Thymus (tissue), 11 donors: Measurements from ENCODE around the gene XIRP1. TPM values are rescaled to one million over a fixed set of nuclear protein-coding genes. Genes with fewer than 3 reads are reported as not detected.
"Not testable (repeated sequence)": the region's sequence is repeated elsewhere in the genome, so short reads cannot be mapped to it uniquely, and the experiment has no call there.

Source experiments
- DNase-seq, 9 donors: peaks; one replicate each; pipeline ENCODE4 v3.0.0-alpha.2; 2013; ENCODE audit warnings: low spot score in 9 of 9, low read depth in 6 of 9, missing footprints in 1 of 9
- H3K27ac ChIP-seq, 2 donors: one replicate each; pipeline ENCODE4 v1.5.1; 2013; ENCODE audit warnings: control low read depth in 1 of 2, low read depth in 1 of 2, low read length in 1 of 2, mild to moderate bottlenecking in 1 of 2, moderate library complexity in 1 of 2
- H3K27me3 ChIP-seq, 2 donors: one replicate each; pipeline ENCODE4 v1.5.1; 2013; ENCODE audit warnings: low read length in 1 of 2; ENCODE audit not compliant: control insufficient read depth in 2 of 2, insufficient read depth in 1 of 2
- H3K36me3 ChIP-seq, 2 donors: one replicate each; pipeline ENCODE4 v1.5.1; 2013; ENCODE audit warnings: low read length in 1 of 2, mild to moderate bottlenecking in 1 of 2, moderate library complexity in 1 of 2; ENCODE audit not compliant: control insufficient read depth in 2 of 2, insufficient read depth in 2 of 2
- H3K4me1 ChIP-seq, 2 donors: one replicate each; pipeline ENCODE4 v1.5.1; 2013; ENCODE audit warnings: low read length in 2 of 2; ENCODE audit not compliant: control insufficient read depth in 2 of 2, insufficient read depth in 2 of 2
- H3K4me3 ChIP-seq, 2 donors: one replicate each; pipeline ENCODE4 v1.5.1; 2013; ENCODE audit warnings: low read length in 2 of 2, control low read depth in 1 of 2, mild to moderate bottlenecking in 1 of 2
- H3K9me3 ChIP-seq, 2 donors: one replicate each; pipeline ENCODE4 v1.5.1; 2013; ENCODE audit warnings: low read length in 1 of 2, mild to moderate bottlenecking in 1 of 2; ENCODE audit not compliant: control insufficient read depth in 2 of 2, insufficient read depth in 1 of 2
- WGBS: extraction: QIAGEN DNeasy Blood & Tissue Kit; methylation state at CpG from one replicate; pipeline ENCODE4 v1.1.7; 2013; 5-methylcytosine and 5-hydroxymethylcytosine counted together
- polyA plus RNA-seq: library from polyadenylated mRNA; stranded (reverse); fragments of 200-250 nt; gene quantifications from one replicate; pipeline ENCODE4 v1.2.3, GENCODE V29; 2013
- total RNA-seq: library from RNA; stranded (reverse); fragments of 120-200 nt; gene quantifications from one replicate; pipeline ENCODE4 v1.2.4, GENCODE V29; 2013
- donor health status: healthy.

Gene XIRP1
- total and polyA plus RNA-seq, 2 donors: 0.52 to 1.1 TPM

DNA sequence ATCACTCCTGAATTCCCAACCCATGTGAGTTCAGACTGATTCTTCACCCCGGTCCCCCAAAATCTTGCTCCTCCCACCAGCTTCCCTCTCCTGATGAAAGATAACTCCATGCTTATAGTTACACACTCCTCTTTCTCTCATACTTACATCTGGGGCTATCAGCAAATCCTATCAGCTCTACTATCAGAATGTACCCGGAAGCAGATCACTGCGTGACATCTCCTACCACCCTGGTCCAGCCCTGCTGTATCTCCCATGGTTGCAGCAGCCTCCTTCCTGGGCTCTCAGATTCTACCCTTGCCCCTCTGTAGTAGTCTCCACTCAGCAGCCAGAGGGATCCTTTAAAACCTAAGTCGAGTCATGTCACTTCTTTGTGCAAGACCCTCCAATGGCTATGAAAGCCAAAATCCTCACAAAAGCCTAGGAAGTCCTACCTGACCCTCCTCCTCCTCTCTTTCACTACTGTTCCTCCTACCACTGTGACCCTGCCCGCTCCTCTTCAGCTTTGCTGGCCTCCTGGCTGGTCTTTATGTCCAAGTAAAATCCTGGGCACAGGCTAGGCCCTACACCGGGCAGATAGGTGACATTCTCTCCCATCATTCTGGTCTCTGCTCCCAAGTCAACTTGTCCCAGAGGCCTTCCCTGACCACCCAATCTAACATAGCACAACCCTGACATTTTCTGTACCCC, 16.2 kb downstream of the XIRP1 start:
- peaks cover 27 to 34% of the 10 kb centered on the region in 2 donors for H3K4me1 ChIP-seq
- no peaks in the 10 kb centered on the region for H3K27me3 ChIP-seq
- 97% methylated on average over 6 of the region's 6 CpGs for WGBS
- H3K27ac ChIP-seq: no peak overlapping the region
- no peak overlapping the region for H3K4me3 ChIP-seq
- DNase-seq: no peak
- H3K36me3 ChIP-seq: no peaks in the 10 kb centered on the region
- no peaks in the 10 kb centered on the region for H3K9me3 ChIP-seq

DNA sequence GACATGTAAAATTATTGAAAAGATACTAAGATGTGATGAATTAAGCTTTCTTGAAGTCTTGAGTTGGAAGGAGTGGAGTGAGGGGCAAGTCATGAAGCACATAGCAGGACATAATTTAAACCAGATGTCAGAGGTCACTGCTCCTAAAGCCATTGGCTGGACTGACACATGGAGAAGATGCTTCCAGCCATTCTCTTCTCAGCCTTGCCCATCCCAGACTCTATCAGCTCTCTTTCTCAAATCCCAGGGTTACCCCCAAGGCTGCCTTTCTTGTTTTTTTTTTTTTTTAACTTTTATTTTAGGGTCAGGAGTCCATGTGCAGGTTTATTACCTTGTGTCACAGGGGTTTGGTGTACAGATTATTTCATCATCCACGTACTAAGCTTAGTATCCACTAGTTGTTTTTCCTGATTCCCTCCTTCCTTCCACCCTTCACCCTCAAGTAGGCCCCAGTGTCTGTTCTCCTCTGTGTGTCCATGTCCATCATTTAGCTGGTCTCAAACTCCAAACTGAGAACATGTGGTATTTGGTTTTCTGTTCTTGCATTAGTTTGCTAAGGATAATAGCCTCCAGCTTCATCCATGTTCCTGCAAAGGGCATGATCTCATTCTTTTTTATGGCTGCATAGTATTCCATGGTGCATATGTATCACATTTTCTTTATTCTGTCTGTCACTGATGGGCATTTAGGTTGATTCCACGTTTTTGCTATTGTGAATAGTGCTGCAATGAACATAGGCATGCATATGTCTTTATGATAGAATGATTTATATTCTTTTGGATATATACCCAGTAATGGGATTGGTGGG, 18.9 kb downstream of the XIRP1 start:
- WGBS: 91% methylated on average over 2 of the region's 2 CpGs
- no peaks in the 10 kb centered on the region for H3K36me3 ChIP-seq
- DNase-seq: no peak
- no peaks in the 10 kb centered on the region for H3K9me3 ChIP-seq
- no peak overlapping the region for H3K27ac ChIP-seq
- H3K4me1 ChIP-seq: peaks cover 3 to 8% of the 10 kb centered on the region in 2 donors
- H3K27me3 ChIP-seq: no peaks in the 10 kb centered on the region
- H3K4me3 ChIP-seq: no peak overlapping the region

DNA sequence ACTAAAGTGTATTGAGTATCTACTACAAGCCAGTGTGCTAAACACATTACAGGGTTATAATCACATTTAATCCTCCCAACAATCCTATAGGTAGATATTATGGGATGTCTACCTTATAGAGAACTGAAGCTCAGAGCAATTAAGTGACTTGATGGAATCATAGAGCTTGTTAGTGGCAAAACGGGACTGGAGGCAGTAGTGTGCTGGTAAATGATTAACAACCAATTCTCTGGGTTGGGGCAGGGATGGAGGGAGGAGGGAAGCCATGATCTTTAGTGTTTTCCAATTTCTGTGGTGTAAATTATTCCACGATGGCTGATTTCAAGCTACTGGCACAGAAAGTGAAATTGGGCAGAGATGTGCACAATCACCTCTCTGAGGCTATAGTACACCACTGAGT, 20.5 kb downstream of the XIRP1 start:
- no peaks in the 10 kb centered on the region for H3K9me3 ChIP-seq
- no peak for DNase-seq
- H3K27ac ChIP-seq: no peak overlapping the region
- H3K4me1 ChIP-seq: no peaks in the 10 kb centered on the region
- no peak overlapping the region for H3K4me3 ChIP-seq
- no peaks in the 10 kb centered on the region for H3K36me3 ChIP-seq
- no peaks in the 10 kb centered on the region for H3K27me3 ChIP-seq
- WGBS: 98% methylated on average over 2 of the region's 2 CpGs

DNA sequence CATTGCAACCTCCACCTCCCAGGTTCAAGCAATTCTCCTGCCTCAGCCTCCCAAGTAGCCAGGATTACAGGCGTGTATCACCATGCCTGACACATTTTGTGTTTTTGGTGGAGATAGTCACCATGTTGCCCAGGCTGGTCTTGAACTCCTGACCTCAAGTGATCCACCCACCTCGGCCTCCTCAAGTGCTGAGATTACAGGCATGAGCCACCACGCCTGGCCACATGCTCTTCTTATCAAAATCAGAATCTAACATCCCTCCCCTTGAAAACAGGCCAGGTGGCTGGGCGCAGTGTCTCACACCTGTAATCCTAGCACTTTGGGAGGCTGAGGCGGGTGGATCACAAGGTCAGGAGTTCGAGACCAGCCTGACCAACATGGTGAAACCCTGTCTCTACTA, 21.5 kb downstream of the XIRP1 start:
- H3K9me3 ChIP-seq, H3K4me3 ChIP-seq, H3K36me3 ChIP-seq, H3K4me1 ChIP-seq, H3K27me3 ChIP-seq, DNase-seq, H3K27ac ChIP-seq: not testable (repeated sequence)
- WGBS: 94% methylated on average over 6 of the region's 6 CpGs

DNA sequence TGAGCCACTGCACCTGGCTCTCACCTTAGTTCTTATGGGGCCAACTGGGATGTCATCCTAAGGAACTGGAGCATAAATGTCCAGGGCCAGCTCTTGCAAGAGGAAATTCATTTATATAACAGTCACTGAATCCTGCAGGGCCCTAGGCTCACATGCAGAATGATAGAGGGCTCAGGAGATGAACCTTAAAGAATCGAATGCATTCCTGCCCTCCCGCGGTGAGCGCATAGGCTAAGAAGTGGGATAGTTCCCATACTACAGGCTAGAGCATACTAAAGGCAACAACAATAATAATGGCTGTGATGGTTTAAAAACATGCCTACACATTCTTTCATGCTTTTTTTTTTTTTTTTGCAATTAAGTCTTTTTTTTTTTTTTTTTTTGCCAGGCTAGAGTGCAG, 21.9 kb downstream of the XIRP1 start:
- Histone ChIP-seq H3K36me3 (no peaks in the 10 kb centered on the region), H3K27ac (no peak overlapping the region), H3K27me3 (no peaks in the 10 kb centered on the region), H3K4me3 (no peak overlapping the region), H3K4me1 (no peaks in the 10 kb centered on the region), H3K9me3 (no peaks in the 10 kb centered on the region)
- DNase-seq: no peak
- whole genome bisulfite sequencing: 97% methylated on average over 4 of the region's 4 CpGs

DNA sequence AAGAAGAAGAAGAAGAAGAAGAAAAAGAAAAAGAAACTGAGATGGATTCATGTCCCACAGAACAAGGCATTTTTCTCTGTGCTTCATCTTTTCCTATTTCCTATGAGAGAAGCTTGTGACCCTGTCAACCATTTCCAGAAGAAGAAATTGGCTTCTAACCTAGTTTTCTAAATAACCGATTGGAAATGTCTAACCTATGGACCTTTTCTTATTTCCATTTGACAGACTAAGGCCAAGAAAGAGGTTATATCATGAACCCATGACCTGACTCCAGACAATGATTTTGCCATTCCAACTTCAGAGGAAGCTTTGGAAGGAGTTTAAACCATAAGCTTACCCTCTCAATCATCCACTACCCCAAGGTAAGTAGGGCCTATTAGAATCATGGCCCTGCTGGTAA, 22.7 kb downstream of the XIRP1 start:
- H3K36me3 ChIP-seq: no peaks in the 10 kb centered on the region
- H3K4me1 ChIP-seq: no peaks in the 10 kb centered on the region
- H3K27ac ChIP-seq: no peak overlapping the region
- no peak overlapping the region for H3K4me3 ChIP-seq
- no peak for DNase-seq
- no peaks in the 10 kb centered on the region for H3K27me3 ChIP-seq
- WGBS: 76% methylated on average over 1 of the region's 1 CpG
- H3K9me3 ChIP-seq: no peaks in the 10 kb centered on the region

DNA sequence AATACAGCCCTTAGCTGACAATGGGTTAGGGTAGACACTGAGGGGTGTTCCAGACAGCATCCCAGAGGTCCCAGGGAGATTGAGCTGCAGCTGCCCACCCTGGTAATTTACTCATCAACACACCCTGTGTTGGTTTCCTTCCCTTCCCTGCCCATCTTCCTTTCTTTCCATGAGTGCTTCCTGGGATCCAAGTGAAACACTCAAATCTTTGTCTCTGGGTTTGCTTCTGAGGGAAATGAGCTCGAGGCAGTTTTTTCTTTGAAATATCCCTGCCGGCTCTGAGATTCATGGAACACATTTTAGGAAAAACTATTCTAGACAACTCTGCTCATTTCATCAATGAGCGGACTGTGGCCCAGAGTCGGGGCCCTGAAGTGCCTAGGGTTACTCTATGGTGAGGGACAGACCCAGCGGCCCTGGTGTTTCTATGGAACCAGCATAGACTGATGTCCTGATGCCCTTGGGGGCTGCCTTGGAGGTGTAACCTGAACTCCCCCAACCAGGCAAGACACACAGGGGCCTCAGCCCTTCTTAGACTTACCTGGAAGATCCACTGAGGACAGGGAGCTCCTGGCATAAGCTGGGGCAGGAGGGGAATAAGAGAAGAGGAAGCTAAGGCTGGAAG, 24.1 kb downstream of the XIRP1 start:
- H3K27ac ChIP-seq: no peak overlapping the region
- no peaks in the 10 kb centered on the region for H3K36me3 ChIP-seq
- peaks cover 0 to 1% of the 10 kb centered on the region in 2 donors for H3K9me3 ChIP-seq
- no peaks in the 10 kb centered on the region for H3K27me3 ChIP-seq
- DNase-seq: no peak
- no peak overlapping the region for H3K4me3 ChIP-seq
- no peaks in the 10 kb centered on the region for H3K4me1 ChIP-seq
- 98% methylated on average over 5 of the region's 5 CpGs for WGBS

DNA sequence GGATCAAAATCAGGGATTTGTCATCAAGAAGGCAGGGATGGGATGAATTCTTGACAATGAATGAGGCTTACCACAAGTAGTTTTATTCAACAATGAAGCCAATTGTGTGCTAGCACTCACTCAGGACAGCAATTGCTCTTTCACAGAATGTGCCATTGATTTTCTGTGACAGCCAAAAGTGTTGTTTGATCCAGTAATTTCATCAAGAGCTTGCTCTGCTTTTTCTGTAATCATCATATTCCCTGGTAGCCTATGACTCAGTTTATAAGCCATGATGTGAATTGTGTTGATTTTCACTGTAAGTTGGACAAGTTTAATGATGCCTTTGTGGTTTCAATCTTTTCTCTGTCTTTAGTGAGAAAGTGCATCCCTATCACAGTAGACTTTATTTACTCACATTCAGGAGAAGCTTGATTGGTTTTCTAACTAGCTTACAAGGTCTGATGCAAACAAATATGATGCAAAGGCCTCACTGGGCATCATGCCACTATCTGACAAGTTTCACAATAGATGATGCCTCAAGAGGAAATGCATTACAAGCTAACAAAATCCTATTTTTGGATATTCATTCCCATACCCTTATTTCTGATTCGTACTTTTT, 25.4 kb downstream of the XIRP1 start:
- WGBS: 94% methylated on average over 1 of the region's 1 CpG
- H3K9me3 ChIP-seq: peaks cover 0 to 4% of the 10 kb centered on the region in 2 donors
- no peak overlapping the region for H3K27ac ChIP-seq
- no peaks in the 10 kb centered on the region for H3K27me3 ChIP-seq
- H3K4me3 ChIP-seq: no peak overlapping the region
- no peaks in the 10 kb centered on the region for H3K36me3 ChIP-seq
- no peaks in the 10 kb centered on the region for H3K4me1 ChIP-seq
- no peak for DNase-seq
